ENCODE results near the gene ZNF493.

- TF ChIP-seq CTCF (IDR thresholded peaks at IDR 0.05; ENCODE audit: low read length) (no peak), EZH2 (optimal IDR thresholded peaks at IDR 0.05; ENCODE audit: low read depth, low read length) (no peak)
These were observed 5.5 kb downstream of the ZNF493 start for GRCh38 chr19:21402303-21402985.
